DMS 273 (cell line): Measurements from ENCODE around the gene IGLL1.
A peak's percentile ranks its signal among the peaks of the same experiment; 100 is the strongest.
"Not testable (repeated sequence)": the region's sequence is repeated elsewhere in the genome, so short reads cannot be mapped to it uniquely, and the experiment has no call there.

ENCODE experiments used
- DNase-seq: peaks from one replicate; lab custom pipeline; 2025; ENCODE audit not compliant: unreplicated experiment; lab: John Stamatoyannopoulos, UW

IGLL1 gene

GRCh38 chr22:23579870-23580575 lies at the start of gene IGLL1:
IGLL1 (minus strand) TSS chr22:23580290; CDS start chr22:23580190, 100 bp downstream.
- no peak for DNase-seq

GRCh38 chr22:23628056-23628743 lies 48.1 kb upstream of the IGLL1 start:
- DNase-seq, result not testable (repeated sequence)

- DNase-seq, result peak; percentile 57
Observed at GRCh38 chr22:23627401-23628055, 47.4 kb upstream of the IGLL1 start.

- DNase-seq, result no peak
Observed at GRCh38 chr22:23626286-23626975, 46.3 kb upstream of the IGLL1 start.

GRCh38 chr22:23622634-23623033 lies 42.5 kb upstream of the IGLL1 start:
- DNase-seq, result no peak

- not testable (repeated sequence) for DNase-seq
Observed at GRCh38 chr22:23621916-23622315, 41.8 kb upstream of the IGLL1 start.

- DNase-seq, result no peak
Observed at GRCh38 chr22:23621082-23621780, 41.1 kb upstream of the IGLL1 start.

GRCh38 chr22:23613193-23613972 lies 33.3 kb upstream of the IGLL1 start:
- no peak for DNase-seq

GRCh38 chr22:23609983-23610781 lies 30.1 kb upstream of the IGLL1 start:
- DNase-seq, result no peak

GRCh38 chr22:23608583-23608982 lies 28.5 kb upstream of the IGLL1 start:
- no peak for DNase-seq

- no peak for DNase-seq
Observed at GRCh38 chr22:23606204-23607131, 26.4 kb upstream of the IGLL1 start.

GRCh38 chr22:23604939-23605712 lies 25.0 kb upstream of the IGLL1 start:
- no peak for DNase-seq

GRCh38 chr22:23603266-23603665 lies 23.2 kb upstream of the IGLL1 start:
- DNase-seq, result no peak

- no peak for DNase-seq
Observed at GRCh38 chr22:23598805-23599518, 18.9 kb upstream of the IGLL1 start.

- not testable (repeated sequence) for DNase-seq
Observed at GRCh38 chr22:23597576-23598268, 17.6 kb upstream of the IGLL1 start.

GRCh38 chr22:23595904-23596303 lies 15.8 kb upstream of the IGLL1 start:
- not testable (repeated sequence) for DNase-seq
